Measurements from ENCODE around the gene STK32C.
A peak's percentile ranks its signal among the peaks of the same experiment; 100 is the strongest.

STK32C gene

GRCh38 chr10:132195366-132196075 is 112.2 kb downstream of the STK32C start:
- no peak for DNase-seq

GRCh38 chr10:132194726-132195125 is 113.0 kb downstream of the STK32C start:
- DNase-seq, result no peak

GRCh38 chr10:132193907-132194552 is 113.7 kb downstream of the STK32C start:
- peak; percentile 20 for DNase-seq

- no peak for DNase-seq
These were observed 114.6 kb downstream of the STK32C start for GRCh38 chr10:132192991-132193665.

GRCh38 chr10:132192076-132192975 is 115.4 kb downstream of the STK32C start:
- DNase-seq, result no peak

- no peak for DNase-seq
These were observed 117.8 kb downstream of the STK32C start for GRCh38 chr10:132189810-132190422.

GRCh38 chr10:132189016-132189415 is 118.7 kb downstream of the STK32C start:
- no peak for DNase-seq

GRCh38 chr10:132188331-132188730 is 119.4 kb downstream of the STK32C start:
- no peak for DNase-seq

- DNase-seq, result no peak
These were observed 120.2 kb downstream of the STK32C start for GRCh38 chr10:132187430-132188138.

- peak; percentile 20 for DNase-seq
These were observed 121.0 kb downstream of the STK32C start, which contains the start of gene DPYSL4 for GRCh38 chr10:132186488-132187429. Gene DPYSL4 (plus strand): TSS chr10:132186948. CDS start chr10:132187064, 116 bp downstream.

- no peak for DNase-seq
These were observed 121.9 kb downstream of the STK32C start for GRCh38 chr10:132185601-132186487.

- no peak for DNase-seq
These were observed 122.7 kb downstream of the STK32C start for GRCh38 chr10:132184816-132185593.

- DNase-seq, result no peak
These were observed 124.7 kb downstream of the STK32C start for GRCh38 chr10:132183046-132183445.

- no peak for DNase-seq
These were observed 125.2 kb downstream of the STK32C start for GRCh38 chr10:132182591-132182990.

GRCh38 chr10:132181691-132182425 is 125.9 kb downstream of the STK32C start:
- no peak for DNase-seq

- no peak for DNase-seq
These were observed 127.0 kb downstream of the STK32C start for GRCh38 chr10:132180736-132181135.

GRCh38 chr10:132179551-132180392 is 128.0 kb downstream of the STK32C start:
- DNase-seq, result no peak

All from fibroblast of upper back skin (primary cell).